Ramos (cell line): ENCODE data around the gene CCSER1.

Experiments used
- in situ Hi-C: fragments of 300-500 bp; cut with MboI; formaldehyde crosslinking; loops from one replicate; pipeline ENCODE4 v1.14.3; 2022; ENCODE audit warnings: low sequenced_read_pairs; ENCODE audit not compliant: unreplicated experiment

Gene CCSER1

DNA sequence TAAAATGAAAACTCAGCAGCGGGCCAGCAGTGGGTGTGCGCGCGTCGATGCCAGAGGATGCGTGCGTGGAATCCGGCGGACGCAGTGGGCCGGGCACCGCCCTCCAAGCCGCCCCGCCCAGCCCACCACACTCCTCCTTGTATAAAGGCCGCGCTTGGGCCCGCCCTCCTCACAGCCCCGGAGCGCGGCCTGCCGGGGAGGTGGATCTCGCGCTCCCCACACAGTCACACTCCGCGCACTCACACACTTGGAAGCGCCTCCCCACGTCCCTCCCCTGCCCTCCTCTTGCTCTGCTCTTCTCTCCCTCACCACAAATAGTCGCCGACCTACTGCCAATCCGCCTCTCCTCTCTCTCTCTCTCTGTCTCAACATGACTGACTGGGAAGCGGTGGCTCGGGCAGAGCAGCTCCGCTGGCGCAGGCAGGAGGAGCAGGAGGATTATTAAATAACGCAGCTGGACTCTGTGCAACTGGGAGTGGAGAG, at the start of gene CCSER1:
TSS of gene CCSER1 (plus strand) at position 172 of the 483 bp plus-strand sequence.
- in situ Hi-C loops, result no loop called here

DNA sequence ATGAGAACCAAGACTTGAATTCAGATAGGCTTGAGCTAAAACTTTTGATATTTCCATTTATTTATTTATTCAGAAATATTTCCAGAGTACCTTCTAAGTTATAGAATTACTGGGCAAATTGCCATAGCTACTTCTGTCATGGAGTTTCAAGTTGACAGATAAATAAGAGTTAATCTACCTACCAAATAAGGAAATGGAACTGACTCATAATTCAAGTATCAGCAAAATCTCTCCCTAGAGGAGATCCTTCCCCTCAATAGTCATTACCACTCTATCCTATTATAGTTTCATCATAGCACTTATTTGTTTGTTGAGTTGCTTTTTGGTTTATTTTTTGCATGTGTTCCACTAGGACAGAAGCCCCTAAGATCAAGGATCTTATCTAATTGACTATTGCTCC, 48.8 kb upstream of the CCSER1 start:
- in situ Hi-C loops, result no loop called here

- in situ Hi-C loops, result no loop called here
Measured at GRCh38 chr4:90080116-90080515, 47.1 kb upstream of the CCSER1 start.

DNA sequence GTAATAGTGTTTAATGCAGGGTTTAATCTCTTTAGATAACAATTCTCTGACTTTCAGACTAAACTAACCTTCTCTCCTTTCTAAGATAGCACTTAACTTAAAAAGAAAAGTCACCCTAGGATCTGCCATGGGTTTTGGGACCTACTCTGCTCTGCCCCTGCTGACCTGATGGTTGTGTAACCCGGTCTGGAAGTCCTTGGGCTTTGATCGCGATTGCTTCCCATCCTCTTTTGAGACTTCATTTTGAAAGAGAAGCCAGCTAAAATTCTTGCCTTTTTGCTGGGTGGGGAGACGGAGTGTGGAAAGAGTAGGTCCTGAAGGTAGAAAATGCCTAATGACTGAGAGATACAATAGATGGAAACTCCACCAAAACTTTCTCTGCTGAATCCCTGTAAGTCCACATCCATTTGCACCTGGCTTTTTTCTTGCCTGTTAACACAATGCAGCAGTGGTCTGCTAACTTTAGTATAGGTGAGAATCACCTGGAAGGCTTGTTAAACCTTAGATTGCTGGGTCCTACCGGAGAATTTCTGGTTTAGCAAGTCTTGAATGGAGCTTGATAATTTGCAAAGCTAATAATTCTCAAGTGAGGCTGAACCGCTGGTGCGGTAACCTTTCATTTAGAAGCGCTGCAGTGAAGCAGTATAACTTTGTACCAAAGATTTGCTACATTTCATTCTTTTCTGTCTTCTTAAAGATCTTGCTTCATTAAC, 45.6 kb upstream of the CCSER1 start:
- in situ Hi-C loops, result no loop called here

- in situ Hi-C loops, result no loop called here
Measured at GRCh38 chr4:90082449-90082848, 44.7 kb upstream of the CCSER1 start.

DNA sequence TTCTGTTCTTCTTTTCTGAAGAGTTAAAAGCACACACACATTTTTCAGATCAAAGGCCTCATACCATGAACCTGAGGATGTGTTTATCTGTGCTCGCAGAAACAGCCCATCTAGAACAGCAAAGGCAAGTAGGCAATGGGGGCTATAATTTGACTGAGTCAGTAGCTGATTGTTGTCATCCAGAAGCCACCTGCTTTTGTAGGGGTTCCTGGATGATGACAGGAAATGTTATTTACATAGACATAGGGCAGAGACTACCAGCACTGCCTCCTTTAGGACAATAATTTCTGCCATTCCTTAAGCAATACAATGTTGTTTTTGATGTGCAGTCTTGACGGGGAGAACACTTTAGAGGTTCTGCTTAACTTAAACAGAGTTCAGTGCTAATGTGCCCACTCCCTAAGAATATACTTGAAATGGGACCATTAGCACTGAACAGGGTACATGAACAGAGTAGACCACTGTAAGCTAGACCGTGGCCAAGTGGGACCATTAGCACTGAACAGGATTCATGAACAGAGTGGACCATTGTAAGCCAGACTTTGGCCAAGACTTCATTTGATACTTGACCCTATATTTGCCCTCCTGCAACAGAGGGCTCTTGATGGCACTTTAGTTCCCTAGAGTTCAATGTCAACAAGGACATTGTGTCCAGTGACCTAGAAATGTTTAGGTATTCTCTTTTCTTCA, 42.8 kb upstream of the CCSER1 start:
- in situ Hi-C loops, result no loop called here

GRCh38 chr4:90084967-90085295, 42.3 kb upstream of the CCSER1 start:
- in situ Hi-C loops, result no loop called here

GRCh38 chr4:90093526-90093925, 33.7 kb upstream of the CCSER1 start:
- in situ Hi-C loops, result no loop called here

- in situ Hi-C loops, result no loop called here
Measured at GRCh38 chr4:90095000-90095399, 32.2 kb upstream of the CCSER1 start.

- in situ Hi-C loops, result no loop called here
Measured at GRCh38 chr4:90099812-90100211, 27.4 kb upstream of the CCSER1 start.

- in situ Hi-C loops, result no loop called here
Measured at GRCh38 chr4:90103991-90104390, 23.2 kb upstream of the CCSER1 start.

DNA sequence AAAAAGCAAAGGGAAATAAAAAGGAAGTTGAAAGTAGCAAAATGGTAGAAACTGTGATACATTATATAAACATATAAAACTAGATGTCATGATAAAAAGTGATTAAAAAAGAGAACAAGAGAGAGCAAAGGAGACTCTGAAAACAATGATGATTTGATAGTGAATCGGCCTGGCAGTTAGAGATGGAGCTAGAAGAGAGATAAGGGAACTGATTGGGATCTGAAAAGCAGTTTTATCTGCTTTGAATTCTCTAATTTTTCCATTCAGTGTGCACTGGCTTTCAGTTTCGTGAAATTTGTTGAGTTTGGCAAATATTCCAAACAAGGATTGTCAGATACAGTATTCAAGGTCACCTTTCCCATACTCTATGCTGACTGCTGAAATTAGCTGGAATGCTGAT, 21.9 kb upstream of the CCSER1 start:
- in situ Hi-C loops, result no loop called here

- in situ Hi-C loops, result no loop called here
Measured at GRCh38 chr4:90112715-90113114, 14.5 kb upstream of the CCSER1 start.

- in situ Hi-C loops, result no loop called here
Measured at GRCh38 chr4:90113881-90114457, 13.2 kb upstream of the CCSER1 start.

GRCh38 chr4:90118527-90119195, 8.5 kb upstream of the CCSER1 start:
- in situ Hi-C loops, result no loop called here

DNA sequence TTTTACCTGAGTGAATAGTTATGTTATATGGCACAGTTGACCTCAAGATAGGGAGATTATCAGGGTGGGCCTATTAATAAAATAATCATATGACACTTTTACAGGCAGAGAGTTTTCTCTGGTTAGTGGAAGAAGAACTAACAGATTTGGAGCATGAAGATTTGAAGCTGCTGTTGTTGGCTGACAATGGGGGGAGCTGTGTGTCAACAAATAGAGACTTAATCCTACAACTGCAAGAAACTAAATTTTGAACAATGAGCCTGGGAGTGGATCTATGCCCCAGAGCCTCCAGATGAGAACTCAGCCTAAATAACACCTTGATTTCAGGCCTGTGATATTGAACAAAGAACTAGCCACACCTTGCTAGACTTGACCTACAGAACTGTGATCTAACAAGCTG, 7.2 kb upstream of the CCSER1 start:
- in situ Hi-C loops, result no loop called here

DNA sequence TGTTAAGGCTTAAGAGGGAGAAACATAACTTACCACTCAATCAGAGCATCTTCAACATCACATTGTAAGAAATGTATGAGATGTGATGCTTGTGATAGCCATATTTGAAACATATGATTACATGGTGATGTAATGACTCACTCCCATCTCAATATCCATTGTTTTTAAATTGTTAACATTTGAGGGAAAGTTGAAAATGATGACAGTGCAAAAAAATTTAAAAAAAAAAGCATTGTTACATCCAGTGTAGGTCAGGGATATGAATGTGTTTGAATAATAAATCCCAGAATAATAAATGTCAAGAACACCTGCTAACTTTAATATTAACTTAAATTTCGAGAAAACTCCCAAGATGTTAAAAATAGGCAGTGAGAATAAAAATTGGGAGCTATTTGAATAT, 6.4 kb upstream of the CCSER1 start:
- in situ Hi-C loops, result no loop called here

GRCh38 chr4:90121676-90122354, 5.4 kb upstream of the CCSER1 start:
- in situ Hi-C loops, result no loop called here

GRCh38 chr4:90122355-90122748, 4.8 kb upstream of the CCSER1 start:
- in situ Hi-C loops, result no loop called here

DNA sequence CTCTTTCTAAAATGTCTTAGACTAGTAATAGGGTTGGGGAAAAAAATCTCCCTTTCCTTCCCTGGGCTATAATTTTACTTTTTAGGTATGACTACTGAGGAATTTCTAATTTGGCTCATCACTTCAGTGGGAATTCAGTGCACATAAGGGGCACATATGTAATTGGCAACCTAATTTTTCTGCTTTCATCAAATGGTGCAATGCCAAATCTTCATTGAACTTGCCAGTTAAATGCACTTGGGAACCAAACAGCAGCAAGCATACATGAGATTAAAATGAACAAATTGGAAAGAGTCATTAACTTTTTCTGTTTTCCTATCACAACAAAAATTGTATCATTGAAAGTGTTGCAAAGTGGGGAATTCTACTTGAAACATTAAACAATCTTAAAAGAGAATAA, 2.9 kb upstream of the CCSER1 start:
- in situ Hi-C loops, result no loop called here

DNA sequence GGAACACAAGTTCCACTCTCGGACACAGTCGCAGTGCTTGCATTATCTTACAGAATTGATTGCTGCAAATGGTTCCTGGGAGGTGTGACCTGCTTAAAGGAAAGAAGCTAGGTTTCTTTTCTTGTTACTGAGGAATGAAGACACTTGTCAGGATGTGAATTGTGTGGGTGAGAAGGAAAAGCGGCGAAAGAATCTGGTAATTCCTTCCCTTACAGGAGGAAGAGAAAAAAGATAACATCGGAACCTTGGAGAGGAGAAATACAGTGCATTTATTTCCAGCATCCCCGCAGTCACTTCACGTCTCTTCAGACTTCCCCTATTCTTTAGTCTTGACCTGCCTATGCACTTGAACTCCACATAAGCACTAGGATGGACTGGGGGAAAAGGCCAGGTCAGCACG, 389 bp upstream of the CCSER1 start:
- in situ Hi-C loops, result no loop called here
